Chondrocyte (in vitro differentiated cells): ENCODE measurements around the gene ATG7. TPM values are rescaled to one million over a fixed set of nuclear protein-coding genes. Genes with fewer than 3 reads are reported as not detected.

Experiments
- DNase-seq: peaks from one replicate; pipeline ENCODE4 v3.0.0; 2021; ENCODE audit warnings: mixed read lengths, low spot score
- H3K27ac Mint-ChIP-seq: one replicate; pipeline ENCODE4 v1.8.0; 2021; ENCODE audit warnings: mild to moderate bottlenecking, moderate library complexity, mixed read lengths; ENCODE audit not compliant: unreplicated experiment
- H3K27me3 Mint-ChIP-seq: 2 replicates; pipeline ENCODE4 v1.8.0; 2021; ENCODE audit warnings: low read depth, mixed read lengths
- H3K36me3 Mint-ChIP-seq: 2 replicates; pipeline ENCODE4 v1.8.0; 2021; ENCODE audit warnings: low read depth, mixed read lengths
- H3K4me1 Mint-ChIP-seq: 2 replicates; pipeline ENCODE4 v1.8.0; 2021; ENCODE audit warnings: low read depth, mild to moderate bottlenecking, mixed read lengths
- H3K4me3 Mint-ChIP-seq: one replicate; pipeline ENCODE4 v1.8.0; 2021; ENCODE audit warnings: mild to moderate bottlenecking, moderate library complexity, mixed read lengths; ENCODE audit not compliant: unreplicated experiment
- H3K9me3 Mint-ChIP-seq: 2 replicates; pipeline ENCODE4 v1.8.0; 2021; ENCODE audit warnings: low read depth, mixed read lengths
- CTCF ChIP-seq: fragments of 200-600 bp; sonication (generic); IDR thresholded peaks from 2 replicates; pipeline ENCODE4 v1.5.0; 2021; ENCODE audit warnings: antibody characterized with exemption, mild to moderate bottlenecking, moderate library complexity
- total RNA-seq: library from RNA; stranded (reverse); gene quantifications from 3 replicates; pipeline ENCODE4 v1.2.1, GENCODE V29; 2021

The ATG7 gene
- total RNA-seq, 1 donor from 2014 or later: 27.4 TPM

DNA sequence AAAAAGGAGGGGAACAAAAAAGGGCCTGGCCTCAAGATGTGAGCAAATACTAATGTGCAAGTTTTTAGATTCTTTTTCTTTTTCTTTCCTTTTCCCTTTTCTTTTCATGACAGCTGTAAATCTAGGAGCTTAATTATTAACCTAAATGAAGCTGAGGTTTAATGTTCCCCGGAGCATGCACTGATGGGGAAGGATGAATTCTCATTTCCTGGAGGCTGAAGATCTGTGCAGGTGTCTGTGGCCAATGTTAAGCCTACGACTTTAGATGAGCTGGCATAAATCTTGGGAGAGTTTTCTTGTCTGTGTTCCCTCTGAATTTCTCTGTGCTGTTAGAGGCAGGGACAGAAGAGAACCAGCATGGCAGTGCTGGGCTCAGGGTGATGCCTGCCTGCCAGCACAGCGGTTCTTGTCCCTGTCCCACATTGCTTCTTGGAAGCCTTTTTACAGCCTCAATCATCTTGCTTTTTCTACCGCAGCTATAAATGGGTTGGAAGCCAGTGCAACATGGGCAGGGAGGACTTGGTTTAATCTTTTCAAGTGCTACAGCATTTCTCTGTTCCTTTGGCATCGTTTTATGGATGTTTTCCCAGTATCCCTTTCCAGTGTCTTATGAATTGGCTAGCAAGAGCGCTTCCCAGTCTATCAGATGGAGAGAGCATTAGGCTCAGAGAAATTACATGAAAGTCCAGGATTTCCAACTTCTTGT lies 119.1 kb downstream of the ATG7 start:
- Mint-ChIP-seq H3K4me3 (no peak overlapping the region), H3K27me3 (no peaks in the 10 kb centered on the region), H3K4me1 (peaks cover 47% of the 10 kb centered on the region), H3K9me3 (no peaks in the 10 kb centered on the region), H3K36me3 (no peaks in the 10 kb centered on the region), H3K27ac (peak overlapping the region; percentile 65)
- DNase-seq: no peak
- TF ChIP-seq CTCF: no peak

DNA sequence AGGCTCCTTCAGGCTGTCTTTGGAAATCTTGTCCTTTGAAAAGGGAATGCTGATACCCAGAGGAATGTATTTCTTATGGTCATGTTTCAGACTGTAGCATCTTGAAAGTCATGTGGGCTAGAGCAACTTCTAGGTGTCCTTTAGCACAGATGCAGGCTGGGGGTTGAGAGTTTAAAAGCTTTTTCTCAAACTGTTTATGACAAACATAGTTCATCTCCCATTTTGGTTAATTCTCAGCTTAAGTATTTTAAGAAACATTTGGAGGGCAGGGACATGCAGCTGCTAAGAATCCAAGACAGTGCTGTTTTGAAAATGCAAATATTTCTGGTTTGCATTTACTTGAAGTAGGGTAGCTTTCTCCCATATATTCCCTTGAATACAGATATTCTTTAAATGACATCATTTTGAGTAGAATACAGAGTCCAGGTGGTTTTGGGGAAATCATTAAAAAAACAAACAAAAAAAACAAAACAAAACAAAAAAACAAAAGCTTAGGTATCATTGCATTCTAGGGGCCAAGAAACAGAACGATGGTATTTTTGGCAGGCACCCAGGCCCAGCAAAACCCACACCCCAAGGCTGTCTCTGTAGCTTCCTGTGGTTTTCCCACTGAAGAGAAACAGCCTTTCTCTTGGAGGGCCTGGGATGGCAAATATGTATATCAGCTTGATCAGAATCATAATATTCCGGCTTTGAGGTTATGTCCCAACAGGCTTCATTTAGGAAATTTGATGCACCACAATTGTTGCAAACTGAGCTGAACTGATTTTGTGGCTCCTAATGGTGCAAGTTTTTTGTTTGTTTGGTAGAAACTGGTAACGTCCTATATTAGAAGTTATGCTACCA lies 120.0 kb downstream of the ATG7 start:
- Mint-ChIP-seq H3K4me3 (no peak overlapping the region), H3K4me1 (peaks cover 38% of the 10 kb centered on the region), H3K27ac (peak overlapping the region; percentile 83), H3K27me3 (no peaks in the 10 kb centered on the region), H3K9me3 (no peaks in the 10 kb centered on the region), H3K36me3 (no peaks in the 10 kb centered on the region)
- no peak for TF ChIP-seq CTCF
- DNase-seq: no peak

GRCh38 chr3:11392860-11393114 lies 120.6 kb downstream of the ATG7 start:
- DNase-seq: no peak
- Mint-ChIP-seq H3K9me3 (no peaks in the 10 kb centered on the region), H3K27ac (peak overlapping the region; percentile 83), H3K27me3 (no peaks in the 10 kb centered on the region), H3K4me1 (peaks cover 37% of the 10 kb centered on the region), H3K36me3 (no peaks in the 10 kb centered on the region), H3K4me3 (no peak overlapping the region)
- TF ChIP-seq CTCF: no peak

GRCh38 chr3:11393401-11393800 lies 121.2 kb downstream of the ATG7 start:
- Mint-ChIP-seq H3K27ac (no peak overlapping the region), H3K4me3 (no peak overlapping the region), H3K36me3 (no peaks in the 10 kb centered on the region), H3K4me1 (peaks cover 37% of the 10 kb centered on the region), H3K9me3 (no peaks in the 10 kb centered on the region), H3K27me3 (no peaks in the 10 kb centered on the region)
- DNase-seq: no peak
- no peak for TF ChIP-seq CTCF

- H3K4me3 Mint-ChIP-seq: no peak overlapping the region
- DNase-seq: no peak
- peaks cover 37% of the 10 kb centered on the region for H3K4me1 Mint-ChIP-seq
- H3K27me3 Mint-ChIP-seq: no peaks in the 10 kb centered on the region
- no peaks in the 10 kb centered on the region for H3K36me3 Mint-ChIP-seq
- H3K9me3 Mint-ChIP-seq: no peaks in the 10 kb centered on the region
- no peak overlapping the region for H3K27ac Mint-ChIP-seq
- no peak for TF ChIP-seq CTCF
Measured at GRCh38 chr3:11394392-11394791, 122.2 kb downstream of the ATG7 start.
